Upper lobe of left lung (tissue), 4 donors: Measurements from ENCODE around the gene DISP3.

Source experiments
- CTCF ChIP-seq, 6 experiments: fragments of 450-650 bp in 4 of 6; fragments of 200-600 bp in 2 of 6; sonication (generic) in 2 of 6; IDR thresholded peaks; one replicate each; pipeline ENCODE4 v1.5.1; 2016 to 2019; ENCODE audit warnings: antibody characterized with exemption in 6 of 6
- POLR2A ChIP-seq, 4 donors: fragments of 450-650 bp; IDR thresholded peaks; one replicate each; pipeline ENCODE4 v1.5.1; 2016 to 2017; ENCODE audit warnings: antibody characterized with exemption in 4 of 4, mild to moderate bottlenecking in 2 of 4

GRCh38 chr1:11495579-11495978, 16.6 kb downstream of the DISP3 start:
- TF ChIP-seq CTCF (IDR thresholded peaks at IDR 0.05): no peak
- TF ChIP-seq POLR2A (IDR thresholded peaks at IDR 0.05): no peak
